Measurements from ENCODE around the gene TEDC2. TPM values are rescaled to one million over a fixed set of nuclear protein-coding genes. Genes with fewer than 3 reads are reported as not detected.

Gene TEDC2
- total RNA-seq, result 6.2 and 7.6 TPM in 2 replicates
- 7.1 and 8.1 TPM in 2 replicates for polyA plus RNA-seq

GRCh38 chr16:2459647-2460390 is at the start of gene TEDC2:
TSS of gene TEDC2 (plus strand) at chr16:2460109. CDS start at chr16:2460145, 36 bp downstream.
- TF ChIP-seq EZH2phosphoT487 (IDR thresholded peaks at IDR 0.05; ENCODE audit: low read depth, severe bottlenecking, unreplicated experiment), result no peak
- TF ChIP-seq CTCF (IDR thresholded peaks at IDR 0.05; ENCODE audit: poor library complexity), result no peak
- no peak for TF ChIP-seq EZH2 (IDR thresholded peaks at IDR 0.05; ENCODE audit: borderline replicate concordance)
- no peaks in the 10 kb centered on the region for H3K36me3 ChIP-seq (replicated peaks; ENCODE audit: insufficient read depth, low read depth)
- peak within 1 kb of the TSS; percentile 63 for H3K27ac ChIP-seq
- no peaks in the 10 kb centered on the region for H3K79me2 ChIP-seq
- peak within 1 kb of the TSS; percentile 91 for H2AFZ ChIP-seq
- DNase-seq (ENCODE audit: low spot score), result peak; percentile 99
- peak within 1 kb of the TSS; percentile 92 for H3K4me2 ChIP-seq
- no peaks in the 10 kb centered on the region for H3K9me3 ChIP-seq (ENCODE audit: low read depth)
- no peaks in the 10 kb centered on the region for H3K27me3 ChIP-seq
- H3K9me2 ChIP-seq (replicated peaks; ENCODE audit: insufficient read depth), result no peaks in the 10 kb centered on the region
- under 1% methylated on average over 49 of the region's 66 CpGs for WGBS (ENCODE audit: low lambda C conversion rate, missing lambda C conversion rate)
- H3K4me3 ChIP-seq, result peak within 1 kb of the TSS; percentile 84
- no peaks in the 10 kb centered on the region for H4K20me1 ChIP-seq (ENCODE audit: insufficient read depth, poor library complexity, severe bottlenecking)
- H3K4me1 ChIP-seq (ENCODE audit: insufficient read depth), result peaks cover 7% of the 10 kb centered on the region

GRCh38 chr16:2415085-2415484 is 44.8 kb upstream of the TEDC2 start:
- no peaks in the 10 kb centered on the region for H3K36me3 ChIP-seq (replicated peaks; ENCODE audit: insufficient read depth, low read depth)
- H3K4me3 ChIP-seq, result no peak overlapping the region
- DNase-seq (ENCODE audit: low spot score), result no peak
- H3K9me3 ChIP-seq (ENCODE audit: low read depth), result no peaks in the 10 kb centered on the region
- H3K4me2 ChIP-seq, result no peak overlapping the region
- H4K20me1 ChIP-seq (ENCODE audit: insufficient read depth, poor library complexity, severe bottlenecking), result no peaks in the 10 kb centered on the region
- H2AFZ ChIP-seq, result no peak overlapping the region
- TF ChIP-seq EZH2phosphoT487 (IDR thresholded peaks at IDR 0.05; ENCODE audit: low read depth, severe bottlenecking, unreplicated experiment), result no peak
- no peak for TF ChIP-seq CTCF (IDR thresholded peaks at IDR 0.05; ENCODE audit: poor library complexity)
- no peaks in the 10 kb centered on the region for H3K4me1 ChIP-seq (ENCODE audit: insufficient read depth)
- 75% methylated on average over 2 of the region's 2 CpGs for WGBS (ENCODE audit: low lambda C conversion rate, missing lambda C conversion rate)
- H3K27me3 ChIP-seq, result peaks cover 12% of the 10 kb centered on the region
- no peaks in the 10 kb centered on the region for H3K79me2 ChIP-seq
- H3K27ac ChIP-seq, result no peak overlapping the region
- H3K9me2 ChIP-seq (replicated peaks; ENCODE audit: insufficient read depth), result no peaks in the 10 kb centered on the region

GRCh38 chr16:2420035-2420434 is 39.9 kb upstream of the TEDC2 start:
- H3K4me3 ChIP-seq, result no peak overlapping the region
- no peak for DNase-seq (ENCODE audit: low spot score)
- H3K27me3 ChIP-seq, result no peaks in the 10 kb centered on the region
- no peaks in the 10 kb centered on the region for H3K36me3 ChIP-seq (replicated peaks; ENCODE audit: insufficient read depth, low read depth)
- H3K9me3 ChIP-seq (ENCODE audit: low read depth), result no peaks in the 10 kb centered on the region
- H3K9me2 ChIP-seq (replicated peaks; ENCODE audit: insufficient read depth), result no peaks in the 10 kb centered on the region
- TF ChIP-seq CTCF (IDR thresholded peaks at IDR 0.05; ENCODE audit: poor library complexity) (no peak), EZH2 (IDR thresholded peaks at IDR 0.05; ENCODE audit: borderline replicate concordance) (no peak), EZH2phosphoT487 (IDR thresholded peaks at IDR 0.05; ENCODE audit: low read depth, severe bottlenecking, unreplicated experiment) (no peak)
- no peaks in the 10 kb centered on the region for H4K20me1 ChIP-seq (ENCODE audit: insufficient read depth, poor library complexity, severe bottlenecking)
- no peaks in the 10 kb centered on the region for H3K4me1 ChIP-seq (ENCODE audit: insufficient read depth)
- no peaks in the 10 kb centered on the region for H3K79me2 ChIP-seq
- no peak overlapping the region for H2AFZ ChIP-seq
- H3K4me2 ChIP-seq, result no peak overlapping the region
- H3K27ac ChIP-seq, result no peak overlapping the region

Data from hepatocyte (in vitro differentiated cells).